Measurements from ENCODE around the gene TM4SF18. TPM values are rescaled to one million over a fixed set of nuclear protein-coding genes. Genes with fewer than 3 reads are reported as not detected.

Gene TM4SF18
- total RNA-seq, 1 donor from 2014 or later: not detected

GRCh38 chr3:149374793-149375500 is 41.5 kb upstream of the TM4SF18 start:
- H4K20me1 ChIP-seq (ENCODE audit: low read depth): no peaks in the 10 kb centered on the region
- no peak overlapping the region for H3K4me3 Mint-ChIP-seq
- no peak overlapping the region for H2AFZ ChIP-seq (replicated peaks)
- no peaks in the 10 kb centered on the region for H3K79me2 ChIP-seq (ENCODE audit: low read depth)
- H3K4me2 ChIP-seq: no peak overlapping the region
- H3F3A ChIP-seq (ENCODE audit: low read depth): peaks cover 22% of the 10 kb centered on the region
- peaks cover 26% of the 10 kb centered on the region for H3K4me1 ChIP-seq
- peaks cover 5% of the 10 kb centered on the region for H3K27me3 Mint-ChIP-seq (ENCODE audit: insufficient read depth, low read depth)
- no peak overlapping the region for H3K27ac ChIP-seq
- no peak for DNase-seq (ENCODE audit: low spot score)
- no peak overlapping the region for H3K4me3 ChIP-seq
- no peaks in the 10 kb centered on the region for H3K36me3 ChIP-seq
- no peaks in the 10 kb centered on the region for H3K9me3 ChIP-seq (ENCODE audit: low read depth)
- TF ChIP-seq CTCF (IDR thresholded peaks at IDR 0.05) (no peak), EZH2 (IDR thresholded peaks at IDR 0.05) (no peak)
- H3K9me3 Mint-ChIP-seq: peaks cover 12% of the 10 kb centered on the region
- H3K4me1 Mint-ChIP-seq: peaks cover 26% of the 10 kb centered on the region
- no peak overlapping the region for H3K9ac ChIP-seq
- H3K27ac Mint-ChIP-seq: no peak overlapping the region
- no peaks in the 10 kb centered on the region for H3K36me3 Mint-ChIP-seq
- no peaks in the 10 kb centered on the region for H3K27me3 ChIP-seq

- H3K9me3 Mint-ChIP-seq: peaks cover 9% of the 10 kb centered on the region
- peaks cover 3% of the 10 kb centered on the region for H3K27me3 Mint-ChIP-seq (ENCODE audit: insufficient read depth, low read depth)
- no peak overlapping the region for H3K27ac ChIP-seq
- no peak overlapping the region for H3K27ac Mint-ChIP-seq
- peaks cover 31% of the 10 kb centered on the region for H3K4me1 Mint-ChIP-seq
- H3K4me1 ChIP-seq: peaks cover 32% of the 10 kb centered on the region
- H3K79me2 ChIP-seq (ENCODE audit: low read depth): no peaks in the 10 kb centered on the region
- no peak overlapping the region for H3K4me3 Mint-ChIP-seq
- H3K9me3 ChIP-seq (ENCODE audit: low read depth): no peaks in the 10 kb centered on the region
- H3K36me3 Mint-ChIP-seq: no peaks in the 10 kb centered on the region
- no peak for DNase-seq (ENCODE audit: low spot score)
- H3K4me2 ChIP-seq: no peak overlapping the region
- no peaks in the 10 kb centered on the region for H4K20me1 ChIP-seq (ENCODE audit: low read depth)
- TF ChIP-seq EZH2phosphoT487 (IDR thresholded peaks at IDR 0.05) (no peak), EZH2 (IDR thresholded peaks at IDR 0.05) (no peak), CTCF (IDR thresholded peaks at IDR 0.05) (no peak)
- H3K36me3 ChIP-seq: no peaks in the 10 kb centered on the region
- peaks cover 27% of the 10 kb centered on the region for H3F3A ChIP-seq (ENCODE audit: low read depth)
- no peak overlapping the region for H2AFZ ChIP-seq (replicated peaks)
- H3K9ac ChIP-seq: no peak overlapping the region
- no peak overlapping the region for H3K4me3 ChIP-seq
- no peaks in the 10 kb centered on the region for H3K27me3 ChIP-seq
Observed at GRCh38 chr3:149374391-149374790, 41.0 kb upstream of the TM4SF18 start.

- peaks cover under 1% of the 10 kb centered on the region for H3K9me3 Mint-ChIP-seq
- no peak overlapping the region for H3K4me3 ChIP-seq
- TF ChIP-seq EZH2 (IDR thresholded peaks at IDR 0.05): no peak
- TF ChIP-seq EZH2phosphoT487 (IDR thresholded peaks at IDR 0.05): no peak
- TF ChIP-seq CTCF (IDR thresholded peaks at IDR 0.05): no peak
- H3K4me1 Mint-ChIP-seq: peaks cover 32% of the 10 kb centered on the region
- H3F3A ChIP-seq (ENCODE audit: low read depth): peaks cover 35% of the 10 kb centered on the region
- DNase-seq (ENCODE audit: low spot score): no peak
- no peaks in the 10 kb centered on the region for H3K9me3 ChIP-seq (ENCODE audit: low read depth)
- H3K27ac ChIP-seq: no peak overlapping the region
- H3K27me3 Mint-ChIP-seq (ENCODE audit: insufficient read depth, low read depth): no peaks in the 10 kb centered on the region
- H3K4me2 ChIP-seq: no peak overlapping the region
- H3K36me3 ChIP-seq: no peaks in the 10 kb centered on the region
- H3K4me3 Mint-ChIP-seq: no peak overlapping the region
- no peaks in the 10 kb centered on the region for H4K20me1 ChIP-seq (ENCODE audit: low read depth)
- no peak overlapping the region for H3K9ac ChIP-seq
- H3K36me3 Mint-ChIP-seq: no peaks in the 10 kb centered on the region
- H3K79me2 ChIP-seq (ENCODE audit: low read depth): no peaks in the 10 kb centered on the region
- peaks cover 41% of the 10 kb centered on the region for H3K4me1 ChIP-seq
- H3K27me3 ChIP-seq: no peaks in the 10 kb centered on the region
- H3K27ac Mint-ChIP-seq: no peak overlapping the region
- H2AFZ ChIP-seq (replicated peaks): no peak overlapping the region
Observed at GRCh38 chr3:149373235-149374125, 40.0 kb upstream of the TM4SF18 start.

Measured in neural progenitor cell (in vitro differentiated cells).